MM.1S (cell line): ENCODE data around the gene TLCD5.

Source experiments
- DNase-seq: peaks from one replicate; pipeline ENCODE4 v3.0.0-alpha.2; 2015
- H2AFZ ChIP-seq: fragments of 300-600 bp; sonication (generic); 2 replicates; pipeline ENCODE4 v1.6.0; 2016; ENCODE audit warnings: antibody characterized with exemption, low read length
- H3F3A ChIP-seq: fragments of 300-600 bp; sonication (generic); 2 replicates; pipeline ENCODE4 v1.6.1; 2016; ENCODE audit warnings: mild to moderate bottlenecking, antibody characterized with exemption, low read length, moderate library complexity, mixed read lengths; ENCODE audit not compliant: insufficient read depth
- H3K27ac ChIP-seq: fragments of 300-600 bp; sonication (generic); 2 replicates; pipeline ENCODE4 v1.5.1; 2016; ENCODE audit warnings: mild to moderate bottlenecking, low read length
- H3K27me3 ChIP-seq: fragments of 300-600 bp; sonication (generic); replicated peaks from 2 replicates; pipeline ENCODE4 v1.6.0; 2016; ENCODE audit warnings: low read length; ENCODE audit not compliant: insufficient read depth
- H3K36me3 ChIP-seq: fragments of 300-600 bp; sonication (generic); replicated peaks from 2 replicates; pipeline ENCODE4 v1.6.1; 2016; ENCODE audit warnings: mild to moderate bottlenecking, low read length, mixed read lengths; ENCODE audit not compliant: insufficient read depth
- H3K4me1 ChIP-seq: fragments of 300-600 bp; sonication (generic); 2 replicates; pipeline ENCODE4 v1.6.1; 2016; ENCODE audit warnings: low read length, mixed read lengths
- H3K4me2 ChIP-seq: fragments of 300-600 bp; sonication (generic); 2 replicates; pipeline ENCODE4 v1.6.0; 2016; ENCODE audit warnings: low read depth, low read length
- H3K4me3 ChIP-seq: fragments of 300-600 bp; sonication (generic); 2 replicates; pipeline ENCODE4 v1.5.1; 2016; ENCODE audit warnings: low read length, mixed read lengths
- H3K79me2 ChIP-seq: fragments of 300-600 bp; sonication (generic); 2 replicates; pipeline ENCODE4 v1.6.1; 2016; ENCODE audit warnings: mixed run types, low read length, mixed read lengths
- H3K9ac ChIP-seq: fragments of 300-600 bp; sonication (generic); 2 replicates; pipeline ENCODE4 v1.6.1; 2016; ENCODE audit warnings: low read length, mixed read lengths
- H3K9me2 ChIP-seq: fragments of 300-600 bp; sonication (generic); replicated peaks from 2 replicates; pipeline ENCODE4 v1.6.1; 2016; ENCODE audit warnings: mild to moderate bottlenecking, low read length, mixed read lengths; ENCODE audit not compliant: insufficient read depth
- H3K9me3 ChIP-seq: fragments of 300-600 bp; sonication (generic); replicated peaks from 2 replicates; pipeline ENCODE4 v1.6.1; 2016; ENCODE audit warnings: mild to moderate bottlenecking, low read length, mixed read lengths; ENCODE audit not compliant: insufficient read depth
- H4K20me1 ChIP-seq: fragments of 300-600 bp; sonication (generic); 2 replicates; pipeline ENCODE4 v1.6.1; 2016; ENCODE audit warnings: mild to moderate bottlenecking, low read length, moderate library complexity, mixed read lengths; ENCODE audit not compliant: insufficient read depth
- EZH2 ChIP-seq: fragments of 300-600 bp; sonication (generic); optimal IDR thresholded peaks from 2 replicates; pipeline ENCODE3; 2017; ENCODE audit warnings: low read depth, mild to moderate bottlenecking, antibody characterized with exemption, low read length, mixed read lengths
- EZH2phosphoT487 ChIP-seq: fragments of 300-600 bp; sonication (generic); IDR thresholded peaks from 2 replicates; pipeline ENCODE4 v1.6.1; 2018; ENCODE audit warnings: antibody characterized with exemption, low read length
- TF ChIP-seq, protein P1 (sequence below): fragments of 300-600 bp; sonication (generic); IDR thresholded peaks from 2 replicates; pipeline ENCODE4 v1.5.1; 2016; ENCODE audit warnings: antibody characterized with exemption, low read length, mixed read lengths

TLCD5 gene

DNA sequence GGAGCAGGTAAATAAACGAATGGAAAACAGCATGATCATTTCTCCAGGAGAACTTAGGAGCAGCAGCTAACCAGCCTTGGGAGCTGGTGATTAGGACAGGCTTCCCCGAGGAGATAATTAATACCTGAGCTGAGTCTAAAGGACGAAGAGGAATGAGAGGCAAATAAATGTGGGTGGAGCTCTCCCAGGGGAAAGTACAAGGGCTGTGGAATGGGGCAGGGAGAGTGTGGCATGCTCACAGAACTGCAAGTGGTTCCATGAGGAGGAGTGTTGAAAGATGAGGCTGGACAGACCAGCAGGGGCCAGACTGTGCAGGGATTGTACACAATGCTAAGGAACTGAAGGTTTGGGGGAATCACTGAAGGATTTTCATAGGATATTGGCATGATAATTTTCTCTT lies 14.2 kb upstream of the TLCD5 start:
- Histone ChIP-seq H3K27me3 (no peaks in the 10 kb centered on the region), H2AFZ (no peak overlapping the region), H3F3A (no peaks in the 10 kb centered on the region), H3K9me2 (no peaks in the 10 kb centered on the region), H3K27ac (no peak overlapping the region), H3K4me1 (no peaks in the 10 kb centered on the region), H3K4me2 (no peak overlapping the region), H4K20me1 (no peaks in the 10 kb centered on the region), H3K4me3 (no peak overlapping the region), H3K9ac (no peak overlapping the region), H3K36me3 (no peaks in the 10 kb centered on the region), H3K79me2 (no peaks in the 10 kb centered on the region), H3K9me3 (no peaks in the 10 kb centered on the region)
- TF ChIP-seq EZH2phosphoT487 = no peak
- no peak for TF ChIP-seq EZH2
- TF ChIP-seq, protein P1, sequence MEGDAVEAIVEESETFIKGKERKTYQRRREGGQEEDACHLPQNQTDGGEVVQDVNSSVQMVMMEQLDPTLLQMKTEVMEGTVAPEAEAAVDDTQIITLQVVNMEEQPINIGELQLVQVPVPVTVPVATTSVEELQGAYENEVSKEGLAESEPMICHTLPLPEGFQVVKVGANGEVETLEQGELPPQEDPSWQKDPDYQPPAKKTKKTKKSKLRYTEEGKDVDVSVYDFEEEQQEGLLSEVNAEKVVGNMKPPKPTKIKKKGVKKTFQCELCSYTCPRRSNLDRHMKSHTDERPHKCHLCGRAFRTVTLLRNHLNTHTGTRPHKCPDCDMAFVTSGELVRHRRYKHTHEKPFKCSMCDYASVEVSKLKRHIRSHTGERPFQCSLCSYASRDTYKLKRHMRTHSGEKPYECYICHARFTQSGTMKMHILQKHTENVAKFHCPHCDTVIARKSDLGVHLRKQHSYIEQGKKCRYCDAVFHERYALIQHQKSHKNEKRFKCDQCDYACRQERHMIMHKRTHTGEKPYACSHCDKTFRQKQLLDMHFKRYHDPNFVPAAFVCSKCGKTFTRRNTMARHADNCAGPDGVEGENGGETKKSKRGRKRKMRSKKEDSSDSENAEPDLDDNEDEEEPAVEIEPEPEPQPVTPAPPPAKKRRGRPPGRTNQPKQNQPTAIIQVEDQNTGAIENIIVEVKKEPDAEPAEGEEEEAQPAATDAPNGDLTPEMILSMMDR = no peak
- DNase-seq = no peak

DNA sequence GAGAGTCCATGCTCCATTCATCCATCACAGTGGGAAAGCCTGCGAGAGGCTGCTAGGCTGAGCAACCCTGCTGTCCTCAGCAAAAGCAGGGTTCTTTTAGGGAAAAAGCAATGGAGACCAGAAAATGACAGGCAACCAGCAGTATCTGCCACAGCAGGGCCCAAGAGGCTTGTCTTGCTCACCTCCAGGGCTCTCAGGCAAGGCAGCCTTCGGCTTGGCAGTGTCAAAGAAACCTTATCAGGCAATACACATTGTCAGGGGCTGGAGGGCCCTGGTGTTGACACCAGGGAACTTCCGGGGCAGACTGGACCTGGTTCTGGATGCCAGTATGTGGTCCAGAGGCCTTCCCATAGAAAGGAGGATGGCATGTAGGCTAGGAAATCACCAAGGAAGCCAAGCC lies 10.2 kb upstream of the TLCD5 start:
- no peaks in the 10 kb centered on the region for H4K20me1 ChIP-seq
- no peak overlapping the region for H3K4me3 ChIP-seq
- DNase-seq = no peak
- no peaks in the 10 kb centered on the region for H3K4me1 ChIP-seq
- H3K9ac ChIP-seq = no peak overlapping the region
- no peaks in the 10 kb centered on the region for H3K36me3 ChIP-seq
- H2AFZ ChIP-seq = no peak overlapping the region
- no peaks in the 10 kb centered on the region for H3K27me3 ChIP-seq
- no peaks in the 10 kb centered on the region for H3K79me2 ChIP-seq
- TF ChIP-seq, protein P1 = no peak
- no peak for TF ChIP-seq EZH2phosphoT487
- TF ChIP-seq EZH2 = no peak
- H3K27ac ChIP-seq = no peak overlapping the region
- H3K4me2 ChIP-seq = no peak overlapping the region
- H3K9me2 ChIP-seq = no peaks in the 10 kb centered on the region
- no peaks in the 10 kb centered on the region for H3F3A ChIP-seq
- no peaks in the 10 kb centered on the region for H3K9me3 ChIP-seq

DNA sequence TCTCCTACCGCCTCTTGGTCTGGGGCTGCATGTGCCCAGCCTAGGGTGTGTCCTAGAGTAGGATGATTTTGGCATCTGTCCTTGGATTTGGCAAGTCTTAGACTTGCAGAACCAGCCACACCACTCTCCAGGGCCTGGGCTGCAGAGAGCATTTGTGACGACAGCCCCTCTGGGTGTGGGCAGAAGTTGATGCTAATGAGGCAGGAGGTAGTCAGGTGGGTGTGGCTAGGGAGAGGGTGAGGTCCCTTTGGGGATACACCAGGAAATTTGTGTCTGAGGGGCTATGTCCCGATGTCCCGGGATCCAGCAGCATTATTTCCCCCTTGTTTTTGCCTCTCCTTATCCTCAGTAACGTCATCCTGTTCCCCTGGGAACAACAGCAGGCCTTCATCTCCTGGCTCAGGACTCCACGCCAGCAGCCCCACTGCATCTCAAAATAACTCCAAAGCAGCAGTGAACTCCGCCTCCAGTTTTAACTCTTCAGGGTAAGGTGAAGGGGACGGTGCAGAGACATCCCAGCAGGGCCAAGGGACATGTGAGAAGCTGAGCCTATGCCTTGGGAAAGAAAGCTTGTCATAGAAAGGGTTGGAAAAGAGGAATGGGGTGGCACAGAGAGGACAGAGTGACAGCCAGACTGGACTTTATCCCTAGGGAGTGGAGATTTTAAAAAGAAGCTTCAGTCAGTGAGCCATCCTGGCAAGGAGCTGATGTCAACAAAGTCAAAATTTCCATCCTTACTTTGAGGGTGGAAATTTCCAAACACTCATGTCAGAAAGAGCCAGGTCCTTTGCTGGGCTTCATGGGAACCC lies 8.0 kb upstream of the TLCD5 start:
- DNase-seq = no peak

More for the DNA sequence above, 8.0 kb upstream of the TLCD5 start:
- Histone ChIP-seq H3K9ac (no peak overlapping the region), H4K20me1 (no peaks in the 10 kb centered on the region), H3K9me3 (no peaks in the 10 kb centered on the region), H3K36me3 (no peaks in the 10 kb centered on the region), H3K4me3 (no peak overlapping the region), H3K4me2 (no peak overlapping the region), H3K79me2 (no peaks in the 10 kb centered on the region), H3K9me2 (no peaks in the 10 kb centered on the region), H2AFZ (no peak overlapping the region), H3K4me1 (no peaks in the 10 kb centered on the region), H3K27me3 (no peaks in the 10 kb centered on the region), H3F3A (no peaks in the 10 kb centered on the region), H3K27ac (no peak overlapping the region)
- TF ChIP-seq EZH2 (no peak), EZH2phosphoT487 (no peak)
- TF ChIP-seq, protein P1 = no peak
